NCI-H187 treated with DMSO at 0.1 percent for 48 hours (cell line): ENCODE measurements around the gene VGLL3.
A peak's percentile ranks its signal among the peaks of the same experiment; 100 is the strongest.
"Not testable (repeated sequence)": the region's sequence is repeated elsewhere in the genome, so short reads cannot be mapped to it uniquely, and the experiment has no call there.

ENCODE experiments used
- DNase-seq: peaks from one replicate; lab custom pipeline; 2025; lab: John Stamatoyannopoulos, UW

VGLL3 gene

GRCh38 chr3:86989006-86989405 is 1.9 kb downstream of the VGLL3 start:
- no peak for DNase-seq

- no peak for DNase-seq
Measured at GRCh38 chr3:86988235-86988634, 2.7 kb downstream of the VGLL3 start.

GRCh38 chr3:86987421-86987715 is 3.6 kb downstream of the VGLL3 start:
- DNase-seq, result no peak

- no peak for DNase-seq
Measured at GRCh38 chr3:86986671-86987420, 4.1 kb downstream of the VGLL3 start.

GRCh38 chr3:86985181-86985826 is 5.6 kb downstream of the VGLL3 start:
- no peak for DNase-seq

GRCh38 chr3:86984271-86984670 is 6.7 kb downstream of the VGLL3 start:
- DNase-seq, result no peak

- DNase-seq, result no peak
Measured at GRCh38 chr3:86982883-86983282, 8.1 kb downstream of the VGLL3 start.

GRCh38 chr3:86978111-86978551 is 12.8 kb downstream of the VGLL3 start:
- no peak for DNase-seq

GRCh38 chr3:86976219-86976618 is 14.7 kb downstream of the VGLL3 start:
- DNase-seq, result no peak

GRCh38 chr3:86974177-86974576 is 16.8 kb downstream of the VGLL3 start:
- not testable (repeated sequence) for DNase-seq

- DNase-seq, result no peak
Measured at GRCh38 chr3:86973440-86973839, 17.5 kb downstream of the VGLL3 start.

- DNase-seq, result no peak
Measured at GRCh38 chr3:86969500-86970189, 21.3 kb downstream of the VGLL3 start.

GRCh38 chr3:86968244-86968932 is 22.6 kb downstream of the VGLL3 start:
- DNase-seq, result no peak

GRCh38 chr3:86967062-86967461 is 23.9 kb downstream of the VGLL3 start:
- DNase-seq, result peak; percentile 53

- DNase-seq, result no peak
Measured at GRCh38 chr3:86965166-86965565, 25.8 kb downstream of the VGLL3 start.

- DNase-seq, result no peak
Measured at GRCh38 chr3:86963611-86964010, 27.3 kb downstream of the VGLL3 start.

- no peak for DNase-seq
Measured at GRCh38 chr3:86961297-86961696, 29.7 kb downstream of the VGLL3 start.

GRCh38 chr3:86960550-86960949 is 30.4 kb downstream of the VGLL3 start:
- DNase-seq, result no peak

GRCh38 chr3:86958534-86958933 is 32.4 kb downstream of the VGLL3 start:
- DNase-seq, result no peak

- no peak for DNase-seq
Measured at GRCh38 chr3:86954747-86955146, 36.2 kb downstream of the VGLL3 start.

GRCh38 chr3:86954226-86954625 is 36.7 kb downstream of the VGLL3 start:
- peak; percentile 54 for DNase-seq

GRCh38 chr3:86951322-86951721 is 39.6 kb downstream of the VGLL3 start:
- no peak for DNase-seq

GRCh38 chr3:86950717-86951116 is 40.2 kb downstream of the VGLL3 start:
- DNase-seq, result no peak
